ENCODE data around the gene ARSG.
"Not testable (repeated sequence)": the region's sequence is repeated elsewhere in the genome, so short reads cannot be mapped to it uniquely, and the experiment has no call there.

ARSG gene

GRCh38 chr17:68290955-68291835, at the start of gene ARSG, which contains the start of gene SLC16A6:
Gene ARSG, plus strand, starts transcription at chr17:68291495. Its CDS starts 15,999 bp downstream, at chr17:68307494.
Gene SLC16A6, minus strand, starts transcription at chr17:68291127. Its CDS starts 12,807 bp downstream, at chr17:68278320.
- DNase-seq: peak; percentile 68 to 74

DNA sequence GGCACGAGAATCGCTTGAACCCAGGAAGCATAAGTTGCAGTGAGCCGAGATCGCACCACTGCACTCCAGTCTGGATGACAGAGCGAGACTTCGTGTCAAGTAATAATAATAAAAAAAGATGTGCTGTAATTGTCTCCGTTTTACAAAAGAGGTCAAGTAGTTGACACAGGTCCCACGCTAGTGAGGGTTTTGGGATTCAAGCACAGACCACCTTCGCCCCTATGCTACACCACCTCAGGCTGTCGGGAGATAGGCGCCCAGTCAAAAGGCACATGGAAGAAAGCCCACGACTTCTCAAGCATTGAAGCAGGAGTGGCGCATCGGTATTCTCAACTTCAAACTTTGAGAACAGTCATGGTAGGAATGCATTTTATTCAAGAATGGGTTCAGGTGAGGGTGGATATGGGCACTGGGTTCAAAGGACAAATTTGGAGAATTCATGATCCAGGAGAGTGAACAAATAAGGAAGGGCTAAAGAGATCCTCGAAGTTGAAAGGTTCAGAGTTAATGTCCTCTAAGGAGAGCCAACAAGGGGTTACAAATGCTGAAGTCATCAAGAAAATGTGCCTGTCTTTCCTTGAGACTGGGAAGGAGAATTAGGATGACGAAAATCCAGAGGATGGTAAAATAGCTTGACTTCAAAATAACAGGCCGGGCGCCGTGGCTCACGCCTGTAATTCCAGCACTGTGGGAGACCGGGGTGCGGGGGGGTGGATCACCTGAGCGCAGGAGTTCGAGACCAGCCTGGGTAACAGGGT, 44.8 kb upstream of the ARSG start:
- no peak for DNase-seq

DNA sequence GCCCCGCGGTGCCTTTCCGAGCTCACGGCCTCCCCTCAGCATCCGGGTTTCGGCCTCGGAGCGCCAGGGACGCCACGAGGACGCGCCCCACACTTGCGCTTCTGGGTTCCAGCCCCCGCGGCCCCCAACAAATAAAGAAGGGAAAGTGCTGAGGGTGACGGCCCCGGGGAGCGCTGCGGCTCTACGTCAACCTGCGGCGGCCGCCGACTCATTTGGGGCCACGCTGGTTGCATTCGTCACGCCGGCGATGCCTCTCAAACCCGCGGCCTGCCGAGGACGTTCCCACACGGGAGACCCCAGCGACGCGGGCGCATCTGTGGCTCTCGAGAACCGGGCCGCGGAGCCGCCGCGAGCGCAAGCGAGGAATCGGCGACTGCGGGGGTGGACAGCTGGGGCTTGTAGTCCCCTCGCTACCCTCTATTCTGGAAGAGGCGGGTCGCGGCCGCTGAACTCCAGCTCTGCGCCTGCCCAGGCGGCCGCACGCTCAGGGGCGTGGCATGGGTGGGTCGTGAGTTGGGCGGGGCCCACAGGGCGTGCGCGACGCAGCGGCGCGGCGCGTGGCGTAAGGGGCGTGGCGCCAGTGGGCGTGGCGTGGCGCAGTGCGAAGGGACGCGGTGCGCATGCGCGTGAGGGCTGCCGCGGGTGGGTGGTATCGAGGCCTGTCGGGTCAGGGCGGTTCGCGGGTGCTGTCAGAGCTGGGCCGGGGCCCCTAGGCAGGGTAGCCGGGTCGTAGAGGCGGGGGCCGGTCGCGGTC, 43.7 kb upstream of the ARSG start, which contains the start of gene AMZ2:
Gene AMZ2 (plus strand): TSS at position 599 of the 754 bp plus-strand sequence. CDS start 2,145 bp downstream, outside the sequence.
- DNase-seq: peak; percentile 90 to 99

- DNase-seq: peak; percentile 58 to 79
Observed at GRCh38 chr17:68248199-68248825, 43.0 kb upstream of the ARSG start.

GRCh38 chr17:68248891-68249290, 42.4 kb upstream of the ARSG start:
- DNase-seq: peak; percentile 25 to 53

DNA sequence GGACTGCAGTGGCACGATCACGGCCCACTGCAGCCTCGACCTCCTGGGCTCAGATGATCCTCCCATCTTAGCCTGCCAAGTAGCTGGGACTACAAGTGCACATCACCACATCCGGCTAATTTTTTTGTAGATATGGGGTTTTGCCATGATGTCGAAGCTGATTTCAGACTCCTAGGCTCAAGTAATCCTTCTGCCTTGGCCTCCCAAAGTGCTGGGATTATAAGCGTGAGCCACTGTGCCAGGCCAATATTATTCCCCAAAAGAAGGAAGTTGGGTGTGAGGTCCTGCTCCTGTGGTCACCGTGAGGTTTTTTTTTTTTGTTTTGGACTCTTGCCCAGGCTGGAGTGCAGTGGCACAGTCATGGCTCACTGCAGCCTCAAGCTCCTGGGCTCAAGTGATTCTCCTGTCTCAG, 41.9 kb upstream of the ARSG start:
- peak in 1 of 2 donors; percentile 30 for DNase-seq

DNA sequence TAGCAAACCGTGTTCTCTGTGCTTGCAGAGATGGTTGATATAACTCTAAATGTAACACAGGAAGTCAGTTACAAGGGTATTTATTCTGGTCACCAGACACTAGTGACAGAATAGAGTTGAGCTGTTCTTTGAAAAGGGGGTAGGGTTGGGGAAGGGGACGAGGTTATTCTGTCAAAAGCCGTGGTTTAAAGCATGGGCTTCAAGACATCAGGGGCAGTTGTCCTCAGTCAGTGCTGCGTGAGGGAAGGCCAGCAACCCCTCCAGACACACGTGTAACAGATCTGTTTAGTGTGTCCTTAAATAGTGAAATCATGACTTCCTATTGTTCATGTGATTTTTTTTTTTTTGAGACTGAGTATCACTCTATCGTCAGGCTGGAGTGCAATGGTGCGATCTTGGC, 37.9 kb upstream of the ARSG start:
- DNase-seq: not testable (repeated sequence)

DNA sequence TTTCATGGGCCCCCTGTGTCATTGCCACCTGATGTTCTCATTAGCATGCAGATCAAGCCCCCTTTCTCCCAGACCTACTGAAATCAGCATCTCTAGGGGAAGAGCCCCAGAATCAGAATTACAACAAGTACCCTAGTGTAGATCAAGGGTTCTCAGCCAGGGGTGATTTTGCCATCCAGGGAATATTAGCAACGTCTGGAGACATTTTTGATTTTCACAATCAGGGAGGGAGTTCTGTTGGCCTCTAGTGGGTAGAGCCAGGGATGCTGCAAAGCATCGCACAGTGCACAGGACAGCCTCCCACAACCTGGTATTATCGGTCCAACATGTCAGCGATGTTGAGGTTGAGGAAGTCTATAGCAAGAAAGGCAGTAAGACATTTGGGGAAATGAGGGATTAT, 36.1 kb upstream of the ARSG start:
- DNase-seq: no peak

DNA sequence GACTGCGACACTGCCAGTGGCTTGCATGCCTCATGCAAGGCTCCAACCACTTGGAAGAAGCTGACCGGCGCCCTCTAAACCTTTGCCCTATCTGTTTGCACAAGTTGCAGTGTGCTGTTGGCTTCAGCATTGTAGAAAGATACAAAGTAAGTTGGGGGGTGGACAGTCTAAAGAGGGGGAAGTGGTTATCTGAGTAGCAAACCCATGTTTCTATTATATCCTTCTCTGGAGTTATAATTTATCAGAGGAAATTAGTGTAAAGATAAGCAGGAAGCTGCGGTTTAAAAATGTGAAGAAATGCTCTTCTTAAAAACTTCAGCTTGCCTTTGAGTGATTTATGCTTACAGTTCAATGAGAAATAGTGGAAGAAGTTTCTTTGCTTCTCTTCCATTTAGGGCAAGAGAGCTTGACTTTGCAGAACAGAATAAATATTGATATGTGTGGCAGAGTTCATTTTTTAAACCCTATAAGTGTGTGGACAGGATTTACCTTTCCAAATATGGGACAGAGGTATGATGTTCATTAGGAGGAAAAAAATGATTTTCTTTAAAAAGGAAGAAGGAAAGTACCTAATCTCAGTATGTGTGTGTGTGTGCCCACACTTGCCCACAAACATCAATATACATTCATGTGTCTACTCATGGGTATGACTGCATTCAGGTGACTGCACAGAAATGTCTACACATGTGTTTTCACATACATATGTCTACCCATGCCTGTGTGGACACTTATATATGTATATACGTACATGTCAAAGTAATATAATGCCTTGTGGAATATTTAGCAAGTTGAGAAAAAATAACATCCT, 35.4 kb upstream of the ARSG start:
- peak; percentile 21 to 43 for DNase-seq

DNA sequence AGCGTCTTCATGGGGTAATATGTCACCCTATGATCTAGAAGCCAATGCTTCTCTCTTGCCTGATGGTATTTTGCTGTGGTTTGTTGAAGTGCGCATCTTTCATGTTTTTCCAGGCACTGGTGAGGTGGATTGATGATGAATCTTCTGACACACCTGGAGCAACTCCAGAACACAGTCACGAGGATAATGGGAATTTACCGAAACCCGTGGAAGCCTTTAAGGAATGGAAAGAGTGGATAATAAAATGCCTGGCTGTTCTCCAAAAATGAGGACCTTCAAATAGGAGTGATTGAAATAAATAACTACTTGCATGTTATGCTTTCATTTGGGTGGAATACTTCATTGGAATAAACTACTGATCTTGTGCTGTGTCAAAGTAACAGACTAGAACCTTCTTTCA, 34.6 kb upstream of the ARSG start:
- DNase-seq: not testable (repeated sequence)

DNA sequence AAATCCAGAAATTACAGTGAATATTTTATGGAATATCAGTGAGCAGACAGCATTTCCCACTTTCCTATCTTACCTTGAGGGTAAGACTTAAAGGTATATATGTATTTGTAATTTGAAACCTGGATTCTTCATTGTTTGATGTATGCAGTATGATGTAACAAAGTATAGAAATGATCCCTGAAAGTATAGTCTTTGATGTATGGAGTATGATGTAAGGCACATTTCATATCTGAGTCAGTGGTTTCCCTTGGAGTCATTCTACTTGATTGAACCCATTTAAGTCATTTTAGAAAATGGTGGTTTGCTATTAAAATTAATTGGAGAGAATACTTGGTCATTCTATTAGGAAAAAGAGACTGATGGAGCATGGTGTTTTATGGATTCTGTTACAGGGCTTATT, 33.4 kb upstream of the ARSG start:
- DNase-seq: no peak

- DNase-seq: peak in 1 of 2 donors; percentile 49
Observed at GRCh38 chr17:68258890-68259647, 32.2 kb upstream of the ARSG start.

GRCh38 chr17:68259648-68259951, 31.7 kb upstream of the ARSG start:
- not testable (repeated sequence) for DNase-seq

DNA sequence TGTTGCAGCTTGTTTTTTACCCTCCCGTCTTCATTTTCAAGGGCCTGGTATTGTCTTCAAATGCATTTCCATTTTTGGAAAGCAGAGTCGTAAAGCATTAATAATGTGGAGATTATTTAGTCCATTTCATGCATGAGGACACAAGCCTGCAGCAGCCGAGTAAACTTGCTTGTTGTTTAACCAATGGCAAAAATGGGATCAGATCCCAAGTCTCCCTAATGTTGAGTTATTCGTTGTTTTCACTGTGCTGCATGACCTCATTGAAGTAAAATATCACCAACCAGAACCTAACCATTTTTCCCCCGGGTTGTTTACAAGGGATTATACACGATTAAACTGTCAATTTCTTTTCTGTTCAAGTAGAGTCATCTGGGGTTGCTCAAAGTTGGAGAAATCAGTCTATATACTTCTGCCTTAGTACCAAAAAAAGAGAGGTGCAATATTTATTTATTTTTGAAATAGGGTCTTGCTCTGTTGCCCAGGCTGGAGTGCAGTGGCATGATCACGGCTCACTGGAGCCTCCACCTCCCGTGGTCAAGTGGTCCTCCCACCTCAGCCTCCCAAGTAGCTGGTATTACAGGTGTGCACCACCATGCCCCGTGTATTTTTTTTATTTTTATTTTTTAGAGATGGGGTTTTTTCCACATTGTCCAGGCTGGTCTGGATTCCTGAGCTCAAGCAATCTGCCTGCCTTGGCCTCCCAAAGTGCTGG, 31.1 kb upstream of the ARSG start:
- no peak for DNase-seq

- DNase-seq: not testable (repeated sequence)
Observed at GRCh38 chr17:68262467-68262866, 28.8 kb upstream of the ARSG start.

DNA sequence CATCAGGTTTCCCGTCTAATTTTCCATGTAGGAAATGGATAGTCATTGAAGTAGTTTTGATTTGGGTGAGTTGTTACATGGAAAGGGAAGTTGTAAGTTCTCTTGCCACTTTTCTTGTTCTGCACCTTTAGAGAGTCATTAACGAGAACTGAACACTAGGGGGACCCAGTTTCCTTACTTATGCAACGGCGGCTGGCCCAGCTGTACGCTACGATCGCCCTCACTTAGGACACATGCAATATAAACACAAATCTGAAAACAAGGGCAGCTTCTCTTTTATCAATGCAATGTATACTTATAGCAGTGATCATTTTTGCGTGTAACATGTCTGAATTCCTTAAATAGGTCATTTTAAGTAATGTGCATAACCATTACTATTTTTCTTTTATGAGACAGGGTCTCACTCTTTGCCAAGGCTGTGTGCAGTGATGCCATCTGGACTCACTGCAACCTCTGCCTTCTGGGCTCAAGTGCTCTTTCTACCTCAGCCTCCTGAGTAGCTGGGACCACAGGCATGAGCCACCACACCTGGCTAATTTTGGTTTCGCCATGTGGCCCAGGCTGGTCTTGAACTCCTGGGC, 28.1 kb upstream of the ARSG start:
- peak; percentile 50 to 74 for DNase-seq

DNA sequence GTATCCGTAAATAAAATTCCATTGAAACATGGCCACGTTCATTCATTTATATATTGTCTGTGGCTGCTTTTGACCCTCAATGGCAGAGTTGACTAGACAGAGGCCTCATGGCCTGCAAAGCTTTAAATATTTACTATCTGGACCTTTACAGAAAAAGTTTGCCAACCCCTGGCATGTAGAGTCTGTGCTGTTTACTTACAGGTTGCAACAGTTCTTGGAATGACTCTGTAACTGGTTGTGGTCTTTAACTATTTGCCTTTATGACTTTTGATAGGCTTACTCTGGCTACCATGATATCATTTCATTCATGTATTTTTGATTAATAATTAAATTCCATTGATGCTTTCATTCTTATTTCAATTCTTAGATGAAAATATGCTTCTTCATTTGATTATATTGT, 25.5 kb upstream of the ARSG start:
- not testable (repeated sequence) for DNase-seq

DNA sequence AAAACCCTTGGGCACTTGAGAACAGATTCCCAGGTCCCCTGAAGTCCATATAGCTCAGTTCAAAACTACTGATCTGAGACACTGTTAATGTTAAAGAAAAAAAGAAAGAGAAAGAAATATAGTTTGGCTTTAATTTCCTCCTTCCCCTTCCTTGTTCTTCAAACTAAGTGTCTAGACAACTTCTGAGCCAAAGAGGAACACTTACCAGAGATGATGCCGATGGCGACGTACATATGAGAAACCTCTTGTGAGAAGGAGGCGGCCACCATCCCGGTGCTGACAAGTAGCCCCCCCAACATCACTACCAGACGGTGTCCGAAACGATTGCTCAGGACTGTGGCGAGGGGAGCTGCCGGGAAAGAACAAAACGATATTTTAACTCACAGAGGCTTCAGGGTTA, 17.6 kb upstream of the ARSG start:
- DNase-seq: no peak

- not testable (repeated sequence) for DNase-seq
Observed at GRCh38 chr17:68276339-68276738, 15.0 kb upstream of the ARSG start.

DNA sequence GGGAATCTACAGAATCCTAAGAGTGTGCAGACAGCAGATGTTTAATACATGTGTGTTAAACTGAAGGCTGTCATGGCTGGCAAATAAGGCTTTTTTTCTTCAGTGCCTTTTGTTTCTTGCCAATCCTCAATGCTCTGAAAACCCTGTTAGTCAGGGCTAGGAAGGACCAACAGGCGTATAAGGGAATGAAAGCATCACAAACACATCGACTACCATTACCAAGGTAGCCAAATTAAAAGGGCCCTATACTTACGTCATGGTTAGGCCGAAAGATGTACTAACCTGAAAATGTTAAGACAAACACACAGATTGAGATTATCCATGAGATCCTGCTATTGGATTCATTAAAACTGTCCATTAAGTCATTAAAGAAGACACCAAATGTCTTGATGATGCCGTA, 13.5 kb upstream of the ARSG start:
- no peak for DNase-seq

Measured in inflammatory macrophage treated with lipopolysaccharide for 1 hour (primary cell).